Stomach smooth muscle (tissue), 2 donors: ENCODE measurements around the gene EBF3.

Experiments
- H3K27ac ChIP-seq: one replicate; pipeline ENCODE4 v1.7.0; 2013; ENCODE audit warnings: mild to moderate bottlenecking, low read length, inconsistent platforms
- H3K27me3 ChIP-seq, 2 donors: one replicate each; pipeline ENCODE4 v1.7.0; 2013; ENCODE audit warnings: low read length in 2 of 2; ENCODE audit not compliant: insufficient read depth in 2 of 2, control insufficient read depth in 1 of 2
- H3K36me3 ChIP-seq, 2 donors: one replicate each; pipeline ENCODE4 v1.7.0; 2013; ENCODE audit warnings: low read length in 2 of 2; ENCODE audit not compliant: control insufficient read depth in 2 of 2, insufficient read depth in 2 of 2
- H3K4me1 ChIP-seq: one replicate; pipeline ENCODE4 v1.7.0; 2013; ENCODE audit warnings: low read length; ENCODE audit not compliant: control insufficient read depth, insufficient read depth
- H3K4me3 ChIP-seq, 2 donors: one replicate each; pipeline ENCODE4 v1.7.0; 2013; ENCODE audit warnings: low read length in 2 of 2
- H3K9ac ChIP-seq, 2 donors: one replicate each; pipeline ENCODE4 v1.7.0; 2013; ENCODE audit warnings: low read length in 2 of 2, mild to moderate bottlenecking in 1 of 2
- H3K9me3 ChIP-seq, 2 donors: one replicate each; pipeline ENCODE4 v1.7.0; 2013; ENCODE audit warnings: low read length in 2 of 2; ENCODE audit not compliant: control insufficient read depth in 2 of 2
- donor health status: healthy.
- donor health status: Pancreatic carcinoma.

The EBF3 gene

GRCh38 chr10:129865960-129866359 is 98.1 kb downstream of the EBF3 start:
- no peaks in the 10 kb centered on the region for H3K4me1 ChIP-seq
- H3K27ac ChIP-seq = no peak overlapping the region
- no peak overlapping the region for H3K9ac ChIP-seq
- peaks cover 0 to 5% of the 10 kb centered on the region in 2 donors for H3K9me3 ChIP-seq
- H3K27me3 ChIP-seq = no peaks in the 10 kb centered on the region
- no peaks in the 10 kb centered on the region for H3K36me3 ChIP-seq
- H3K4me3 ChIP-seq = no peak overlapping the region

GRCh38 chr10:129865413-129865812 is 98.7 kb downstream of the EBF3 start:
- Histone ChIP-seq H3K4me1 (no peaks in the 10 kb centered on the region), H3K9ac (no peak overlapping the region), H3K9me3 (peaks cover 0 to 5% of the 10 kb centered on the region in 2 donors), H3K27me3 (no peaks in the 10 kb centered on the region), H3K36me3 (no peaks in the 10 kb centered on the region), H3K4me3 (no peak overlapping the region), H3K27ac (no peak overlapping the region)

- Histone ChIP-seq H3K4me1 (no peaks in the 10 kb centered on the region), H3K27ac (no peak overlapping the region), H3K4me3 (no peak overlapping the region), H3K9me3 (peaks cover 0 to 5% of the 10 kb centered on the region in 2 donors), H3K9ac (no peak overlapping the region), H3K36me3 (no peaks in the 10 kb centered on the region), H3K27me3 (no peaks in the 10 kb centered on the region)
Observed at GRCh38 chr10:129864601-129865126, 99.4 kb downstream of the EBF3 start.

- Histone ChIP-seq H3K9ac (no peak overlapping the region), H3K36me3 (no peaks in the 10 kb centered on the region), H3K27ac (no peak overlapping the region), H3K27me3 (no peaks in the 10 kb centered on the region), H3K4me1 (no peaks in the 10 kb centered on the region), H3K4me3 (no peak overlapping the region), H3K9me3 (peaks cover 0 to 5% of the 10 kb centered on the region in 2 donors)
Observed at GRCh38 chr10:129864082-129864481, 100.0 kb downstream of the EBF3 start.

GRCh38 chr10:129863201-129863663 is 100.8 kb downstream of the EBF3 start:
- Histone ChIP-seq H3K36me3 (no peaks in the 10 kb centered on the region), H3K4me1 (no peaks in the 10 kb centered on the region), H3K9me3 (peaks cover 0 to 5% of the 10 kb centered on the region in 2 donors)

GRCh38 chr10:129861776-129862531 is 102.1 kb downstream of the EBF3 start:
- no peaks in the 10 kb centered on the region for H3K36me3 ChIP-seq
- no peak overlapping the region for H3K4me3 ChIP-seq
- H3K9me3 ChIP-seq = peaks cover 0 to 16% of the 10 kb centered on the region in 2 donors
- peaks cover 3 to 4% of the 10 kb centered on the region in 2 donors for H3K27me3 ChIP-seq
- no peaks in the 10 kb centered on the region for H3K4me1 ChIP-seq
- H3K27ac ChIP-seq = no peak overlapping the region
- no peak overlapping the region for H3K9ac ChIP-seq

More at GRCh38 chr10:129863201-129863663, 100.8 kb downstream of the EBF3 start:
- H3K27ac ChIP-seq = no peak overlapping the region
- peaks cover 0 to 2% of the 10 kb centered on the region in 2 donors for H3K27me3 ChIP-seq
- H3K4me3 ChIP-seq = no peak overlapping the region
- no peak overlapping the region for H3K9ac ChIP-seq

GRCh38 chr10:129860396-129860795 is 103.7 kb downstream of the EBF3 start:
- no peak overlapping the region for H3K4me3 ChIP-seq
- no peak overlapping the region for H3K27ac ChIP-seq
- H3K4me1 ChIP-seq = no peaks in the 10 kb centered on the region
- no peaks in the 10 kb centered on the region for H3K36me3 ChIP-seq
- H3K27me3 ChIP-seq = peaks cover 3 to 4% of the 10 kb centered on the region in 2 donors
- peaks cover 6 to 24% of the 10 kb centered on the region in 2 donors for H3K9me3 ChIP-seq
- no peak overlapping the region for H3K9ac ChIP-seq

GRCh38 chr10:129859536-129859935 is 104.5 kb downstream of the EBF3 start:
- Histone ChIP-seq H3K27ac (no peak overlapping the region), H3K4me1 (no peaks in the 10 kb centered on the region), H3K9me3 (peaks cover 6 to 24% of the 10 kb centered on the region in 2 donors), H3K4me3 (no peak overlapping the region), H3K27me3 (peaks cover 3 to 4% of the 10 kb centered on the region in 2 donors), H3K9ac (no peak overlapping the region), H3K36me3 (no peaks in the 10 kb centered on the region)

- no peak overlapping the region for H3K9ac ChIP-seq
- H3K4me3 ChIP-seq = no peak overlapping the region
- H3K27me3 ChIP-seq = peaks cover 4 to 8% of the 10 kb centered on the region in 2 donors
- H3K4me1 ChIP-seq = no peaks in the 10 kb centered on the region
- H3K36me3 ChIP-seq = no peaks in the 10 kb centered on the region
- no peak overlapping the region for H3K27ac ChIP-seq
- H3K9me3 ChIP-seq = peaks cover 6 to 24% of the 10 kb centered on the region in 2 donors
Observed at GRCh38 chr10:129857242-129857960, 106.7 kb downstream of the EBF3 start.

GRCh38 chr10:129855836-129856563 is 108.1 kb downstream of the EBF3 start:
- Histone ChIP-seq H3K9ac (no peak overlapping the region), H3K27me3 (peaks cover 4 to 8% of the 10 kb centered on the region in 2 donors), H3K36me3 (no peaks in the 10 kb centered on the region), H3K4me3 (no peak overlapping the region), H3K4me1 (no peaks in the 10 kb centered on the region), H3K9me3 (peaks cover 6 to 19% of the 10 kb centered on the region in 2 donors), H3K27ac (no peak overlapping the region)
